Neuron (in vitro differentiated cells): ENCODE data around the gene NEURL1.

ENCODE experiments used
- H2AFZ ChIP-seq: one replicate; pipeline ENCODE4 v1.6.1; 2013; ENCODE audit warnings: low read depth, mild to moderate bottlenecking, inconsistent platforms, low read length, moderate library complexity
- H3K27me3 ChIP-seq: one replicate; pipeline ENCODE4 v1.6.1; 2013; ENCODE audit warnings: low read length; ENCODE audit not compliant: insufficient read depth
- H3K36me3 ChIP-seq: one replicate; pipeline ENCODE4 v1.6.1; 2013; ENCODE audit warnings: low read length; ENCODE audit not compliant: insufficient read depth
- H3K4me1 ChIP-seq: one replicate; pipeline ENCODE4 v1.6.1; 2013; ENCODE audit warnings: low read length; ENCODE audit not compliant: insufficient read depth
- H3K4me3 ChIP-seq: 2 replicates; pipeline ENCODE4 v1.5.1; 2013; ENCODE audit warnings: mild to moderate bottlenecking, low read length, moderate library complexity
- H3K9me3 ChIP-seq: one replicate; pipeline ENCODE4 v1.6.1; 2013; ENCODE audit warnings: low read length

The NEURL1 gene

DNA sequence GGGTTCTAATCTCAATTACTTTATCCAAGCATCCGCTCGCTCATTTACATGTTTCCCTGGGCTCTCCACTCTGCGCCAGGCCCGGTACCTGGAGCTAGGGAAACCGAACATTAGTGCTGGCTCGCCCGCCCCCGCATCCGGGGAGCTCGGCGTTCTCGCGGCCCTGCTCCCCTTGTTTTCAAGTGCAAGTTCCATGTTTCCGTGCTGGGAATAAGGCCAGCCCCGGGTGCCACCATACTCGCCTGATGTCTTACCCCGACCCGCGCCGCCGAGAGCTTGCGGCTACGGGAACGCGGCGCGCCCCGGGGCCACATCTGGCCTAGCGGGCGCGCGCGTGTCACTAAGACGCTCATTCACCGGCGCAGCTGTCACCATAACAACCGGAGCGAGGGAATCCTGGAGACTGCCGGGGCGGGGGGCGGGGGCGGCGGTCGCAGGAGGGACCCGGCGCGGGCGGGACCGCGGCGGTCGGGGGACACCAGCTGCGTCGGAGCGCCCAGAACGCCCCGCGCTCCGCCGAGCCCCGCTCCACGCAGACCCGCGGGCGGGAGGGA is at the start of gene NEURL1:
Gene NEURL1, plus strand, starts transcription at position 344 of the 554 bp plus-strand sequence. CDS start 683 bp downstream, outside the sequence.
- peaks cover 40% of the 10 kb centered on the region for H3K27me3 ChIP-seq
- peak within 1 kb of the TSS; percentile 66 for H2AFZ ChIP-seq
- no peaks in the 10 kb centered on the region for H3K36me3 ChIP-seq
- H3K4me3 ChIP-seq = peak within 1 kb of the TSS; percentile 50
- peaks cover 14% of the 10 kb centered on the region for H3K4me1 ChIP-seq
- no peaks in the 10 kb centered on the region for H3K9me3 ChIP-seq

- H2AFZ ChIP-seq = no peak overlapping the region
- peaks cover 78% of the 10 kb centered on the region for H3K36me3 ChIP-seq
- no peak overlapping the region for H3K4me3 ChIP-seq
- H3K9me3 ChIP-seq = no peaks in the 10 kb centered on the region
- no peaks in the 10 kb centered on the region for H3K27me3 ChIP-seq
- no peaks in the 10 kb centered on the region for H3K4me1 ChIP-seq
Measured at GRCh38 chr10:103444478-103444877, 49.0 kb upstream of the NEURL1 start.

GRCh38 chr10:103445366-103445765 is 48.1 kb upstream of the NEURL1 start:
- Histone ChIP-seq H3K4me1 (no peaks in the 10 kb centered on the region), H3K36me3 (peaks cover 69% of the 10 kb centered on the region), H3K9me3 (no peaks in the 10 kb centered on the region), H2AFZ (no peak overlapping the region), H3K27me3 (no peaks in the 10 kb centered on the region), H3K4me3 (no peak overlapping the region)

DNA sequence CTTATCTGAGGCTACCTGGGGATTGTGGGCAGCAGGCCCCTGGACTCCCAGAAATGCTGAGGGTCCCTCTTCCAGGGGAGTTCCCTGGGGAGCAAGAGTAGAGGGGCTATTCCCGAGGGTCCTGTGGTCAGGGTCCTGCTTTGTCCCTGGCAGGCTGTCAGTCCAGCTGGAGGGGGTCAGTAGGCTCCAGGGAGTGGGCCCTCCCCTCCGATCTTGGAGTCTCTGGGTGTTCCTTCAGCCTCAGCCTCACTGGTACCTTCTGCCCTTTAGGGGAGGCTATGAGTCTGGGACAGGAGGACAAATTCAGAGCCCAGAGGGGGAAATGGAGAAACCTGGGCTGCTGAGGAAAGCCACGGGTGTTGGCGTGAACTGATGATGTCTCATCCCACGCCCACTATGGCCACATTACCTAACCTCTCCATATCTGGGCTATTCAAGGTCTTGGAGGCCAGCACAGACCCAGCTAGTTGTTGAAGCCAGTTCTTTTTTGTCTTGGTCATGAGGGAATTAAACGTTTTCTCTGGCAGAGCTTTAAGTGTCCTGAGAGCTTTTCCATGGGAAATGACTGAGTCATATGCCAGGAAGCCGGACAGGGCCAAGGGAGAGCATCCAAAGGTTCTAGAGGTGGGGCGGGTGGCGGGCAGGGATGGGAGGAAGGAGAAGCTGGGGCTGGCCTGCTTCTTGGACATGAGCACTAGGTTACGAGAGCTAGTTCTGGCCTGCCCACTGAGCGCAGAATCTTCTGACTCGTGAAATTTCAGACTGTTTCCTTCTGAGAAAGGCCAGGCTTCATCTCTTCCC is 47.5 kb upstream of the NEURL1 start:
- Histone ChIP-seq H3K36me3 (peaks cover 63% of the 10 kb centered on the region), H3K27me3 (no peaks in the 10 kb centered on the region), H3K4me1 (no peaks in the 10 kb centered on the region), H3K9me3 (no peaks in the 10 kb centered on the region), H2AFZ (no peak overlapping the region), H3K4me3 (no peak overlapping the region)

DNA sequence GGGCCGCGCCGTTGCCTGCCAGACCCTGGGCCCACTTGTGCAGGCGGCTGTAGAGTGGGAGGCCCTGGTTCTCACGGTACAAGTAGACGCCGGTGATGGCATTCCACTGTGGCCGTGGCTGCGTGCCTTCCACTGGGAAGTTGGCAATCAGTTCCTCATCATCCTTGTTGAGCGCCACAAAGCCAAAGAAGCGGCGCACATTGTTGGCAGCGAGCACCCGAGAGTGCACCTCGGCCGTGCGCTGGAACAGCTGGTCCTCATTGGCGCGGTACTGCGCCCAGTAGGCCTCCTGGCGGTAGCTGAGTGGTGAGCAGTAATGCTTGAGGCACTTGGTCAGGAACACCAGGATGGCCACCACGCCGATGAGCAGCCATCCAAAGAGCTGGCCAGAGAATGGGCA is 46.3 kb upstream of the NEURL1 start:
- H3K27me3 ChIP-seq = no peaks in the 10 kb centered on the region
- no peaks in the 10 kb centered on the region for H3K9me3 ChIP-seq
- H3K4me1 ChIP-seq = no peaks in the 10 kb centered on the region
- H3K36me3 ChIP-seq = peaks cover 51% of the 10 kb centered on the region
- no peak overlapping the region for H3K4me3 ChIP-seq
- H2AFZ ChIP-seq = no peak overlapping the region

- H2AFZ ChIP-seq = no peak overlapping the region
- H3K36me3 ChIP-seq = peaks cover 35% of the 10 kb centered on the region
- no peaks in the 10 kb centered on the region for H3K27me3 ChIP-seq
- H3K4me1 ChIP-seq = no peaks in the 10 kb centered on the region
- H3K4me3 ChIP-seq = no peak overlapping the region
- H3K9me3 ChIP-seq = no peaks in the 10 kb centered on the region
Measured at GRCh38 chr10:103448746-103449145, 44.8 kb upstream of the NEURL1 start.

GRCh38 chr10:103449208-103450144 is 44.0 kb upstream of the NEURL1 start:
- Histone ChIP-seq H3K4me3 (no peak overlapping the region), H3K36me3 (peaks cover 28% of the 10 kb centered on the region), H3K4me1 (no peaks in the 10 kb centered on the region), H3K9me3 (no peaks in the 10 kb centered on the region), H2AFZ (no peak overlapping the region), H3K27me3 (no peaks in the 10 kb centered on the region)

DNA sequence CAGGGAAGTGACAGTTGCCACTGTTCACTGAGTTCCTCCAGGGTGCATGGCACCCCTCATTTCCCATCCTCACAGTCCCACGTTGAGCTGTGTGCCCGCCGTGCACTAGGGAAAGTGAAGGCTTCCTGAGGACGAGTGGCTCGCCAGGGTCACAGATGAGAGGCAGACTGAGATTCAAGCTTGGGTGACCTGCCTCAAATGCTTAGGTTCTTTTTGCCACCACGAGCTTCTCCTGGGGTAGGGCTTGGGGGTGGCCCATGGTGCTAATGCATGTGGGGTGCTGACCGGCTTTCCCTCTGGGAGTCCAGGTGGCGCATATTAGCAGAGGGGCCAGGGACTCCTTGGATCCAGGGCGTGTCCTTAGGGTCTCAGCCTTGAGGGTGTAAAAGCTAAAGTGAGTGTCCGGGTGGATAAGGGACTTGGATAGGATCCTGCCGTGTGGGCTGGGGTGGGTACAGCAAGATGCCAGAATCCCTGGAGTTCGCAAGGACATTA is 43.3 kb upstream of the NEURL1 start:
- no peak overlapping the region for H2AFZ ChIP-seq
- H3K4me1 ChIP-seq = no peaks in the 10 kb centered on the region
- no peak overlapping the region for H3K4me3 ChIP-seq

GRCh38 chr10:103451091-103451813 is 42.3 kb upstream of the NEURL1 start:
- no peaks in the 10 kb centered on the region for H3K4me1 ChIP-seq
- H3K36me3 ChIP-seq = peaks cover 10% of the 10 kb centered on the region
- no peak overlapping the region for H2AFZ ChIP-seq
- no peak overlapping the region for H3K4me3 ChIP-seq
- H3K27me3 ChIP-seq = no peaks in the 10 kb centered on the region
- H3K9me3 ChIP-seq = no peaks in the 10 kb centered on the region

More for the DNA sequence above, 43.3 kb upstream of the NEURL1 start:
- Histone ChIP-seq H3K36me3 (peaks cover 20% of the 10 kb centered on the region), H3K9me3 (no peaks in the 10 kb centered on the region), H3K27me3 (no peaks in the 10 kb centered on the region)

DNA sequence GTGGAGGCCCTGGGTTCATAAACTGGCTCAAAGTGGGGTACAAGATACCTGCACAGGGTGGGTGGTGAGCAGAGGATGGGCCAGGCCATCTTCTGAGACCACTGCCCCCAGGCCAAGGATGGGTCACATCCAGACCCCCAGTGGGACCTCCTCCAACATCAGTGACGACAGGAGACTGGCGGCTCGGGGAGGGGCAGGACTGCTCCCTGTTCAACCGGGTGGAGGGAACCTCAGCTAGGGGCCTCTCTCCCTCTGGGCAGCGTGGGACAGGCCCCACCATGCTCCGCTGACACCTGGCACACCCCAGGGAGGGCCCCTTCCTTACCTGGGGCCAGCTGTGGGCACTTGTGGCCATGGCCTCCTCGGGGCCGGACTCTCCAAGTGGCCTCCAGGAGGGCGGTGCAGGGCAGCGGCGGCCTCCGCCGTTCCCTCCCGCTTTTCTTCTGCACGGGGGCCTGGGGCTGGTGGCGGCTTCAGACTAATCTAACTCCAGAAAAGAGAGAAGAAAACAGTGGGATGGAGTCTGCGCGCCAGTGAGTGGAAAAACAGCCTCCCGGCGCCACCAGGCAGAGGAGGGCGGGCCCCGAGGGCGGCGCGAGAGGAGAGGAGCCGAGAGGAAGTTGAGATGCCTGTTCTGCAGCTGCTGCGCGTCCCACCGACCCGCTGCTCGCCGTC is 41.5 kb upstream of the NEURL1 start, which contains the start of gene CALHM2:
Gene CALHM2, minus strand, starts transcription at position 540 of the 675 bp plus-strand sequence. CDS start 2,429 bp downstream, outside the sequence.
- Histone ChIP-seq H3K9me3 (no peaks in the 10 kb centered on the region), H2AFZ (no peak within 1 kb of the TSS), H3K4me3 (no peak within 1 kb of the TSS), H3K27me3 (no peaks in the 10 kb centered on the region), H3K4me1 (no peaks in the 10 kb centered on the region), H3K36me3 (peaks cover 7% of the 10 kb centered on the region)

GRCh38 chr10:103452506-103453230 is 40.8 kb upstream of the NEURL1 start:
- Histone ChIP-seq H3K27me3 (no peaks in the 10 kb centered on the region), H3K9me3 (no peaks in the 10 kb centered on the region), H2AFZ (no peak overlapping the region), H3K4me1 (no peaks in the 10 kb centered on the region), H3K36me3 (peaks cover 2% of the 10 kb centered on the region), H3K4me3 (no peak overlapping the region)
